ENCODE measurements around the gene ADGRF3. TPM values are rescaled to one million over a fixed set of nuclear protein-coding genes. Genes with fewer than 3 reads are reported as not detected.

Gene ADGRF3
- total and polyA plus RNA-seq, 2 of the 13 experiments (the other 11 are each of a cell fraction or from before 2014, with no cell fraction given) = 0.40 to 1.5 TPM

DNA sequence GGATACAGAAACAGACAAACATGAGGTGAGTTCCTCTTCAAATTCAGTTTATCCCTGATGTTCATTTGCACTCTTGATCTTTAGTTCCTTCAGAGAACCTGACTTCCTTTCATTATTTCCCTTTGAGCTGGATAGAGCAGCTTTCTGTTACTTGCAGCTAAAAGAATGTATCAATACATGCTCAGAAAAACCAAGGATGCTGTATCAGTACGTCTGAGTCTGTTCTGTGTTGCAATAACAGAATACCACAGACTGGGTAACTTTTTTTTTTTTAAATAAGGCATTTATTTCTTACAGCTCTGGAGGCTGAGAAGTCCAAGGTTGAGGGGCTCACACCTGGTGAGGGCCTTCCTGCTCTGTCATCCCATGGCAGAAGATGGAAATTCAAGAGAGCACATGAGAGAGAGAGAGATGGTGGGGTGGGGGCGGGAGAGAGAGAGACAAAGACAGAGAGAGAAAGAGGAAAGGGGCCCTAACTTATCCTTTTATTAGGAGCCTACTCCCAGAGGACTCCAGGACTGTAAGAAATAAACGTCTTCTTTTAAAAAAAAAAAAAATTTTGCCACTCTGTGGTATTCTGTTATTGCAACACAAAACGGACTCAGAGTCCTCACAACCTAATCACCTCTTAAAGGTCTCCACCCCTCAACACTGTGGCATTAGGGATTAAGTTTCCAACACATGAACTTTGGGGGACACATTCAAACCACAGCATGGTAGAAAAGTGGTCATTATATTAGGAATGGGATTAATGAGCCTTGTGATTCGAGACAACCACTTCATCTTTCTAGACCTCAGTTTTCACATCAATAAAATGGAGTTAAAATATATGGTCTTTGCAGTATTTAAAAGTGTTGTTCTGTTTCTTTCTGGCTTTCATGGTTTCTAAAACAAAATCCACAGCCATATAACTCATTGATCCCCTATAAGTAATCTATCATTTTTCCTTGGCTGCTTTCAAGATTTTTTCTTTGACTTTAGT is 19.0 kb downstream of the ADGRF3 start:
- BruUV-seq (replicated peaks) = no TSS peak
- Histone ChIP-seq H3K4me1 (ENCODE audit: insufficient read depth, low read length) (peaks cover 46% of the 10 kb centered on the region), H3K9me3 (ENCODE audit: low read length) (no peaks in the 10 kb centered on the region), H3K79me2 (ENCODE audit: insufficient read depth, low read length) (no peaks in the 10 kb centered on the region), H3K27me3 (ENCODE audit: control insufficient read depth in 1 of 2, insufficient read depth in 2 of 2, low read length in 2 of 2) (no peaks in the 10 kb centered on the region; a peak in 1 of 5 replicates), H3K4me2 (ENCODE audit: low read depth, low read length) (no peak overlapping the region), H3K36me3 (replicated peaks in 1 of 2; ENCODE audit: control insufficient read depth in 1 of 2, insufficient read depth in 2 of 2, low read length in 2 of 2) (no peaks in the 10 kb centered on the region), H4K20me1 (ENCODE audit: insufficient read depth, low read length) (no peaks in the 10 kb centered on the region), H3K27ac (ENCODE audit: extremely low read length, insufficient read depth, low read length) (no peak overlapping the region), H3K9ac (ENCODE audit: insufficient read depth, low read depth, low read length) (no peak overlapping the region), H2AFZ (ENCODE audit: low read length) (no peak overlapping the region), H3K4me3 (replicated peaks in 1 of 3; ENCODE audit: insufficient read depth in 1 of 3, low read depth in 2 of 3, low read length in 3 of 3) (no peak overlapping the region)
- POLR2A ChIA-PET = interaction anchor here (1.6 kb wide), 1 partner anchor 18 kb away, joined by 4 read pairs; the partner anchor contains the start of gene SELENOI
- intact Hi-C loops (cut with micrococcal nuclease; ENCODE audit: unreplicated experiment) = loop anchor here (5.0 kb wide), 1 partner anchor 155 kb away; the partner anchor contains the start of gene GAREM2
- DNase-seq (ENCODE audit: low spot score) = no peak
- in situ Hi-C loops (cut with HindIII; ENCODE audit: extremely low pct_ligation_motif_present, low pct_unique_long_range_greater_than_20kb) = loop anchor here (25.0 kb wide), 1 partner anchor 340 kb away; the partner anchor contains the start of gene KIF3C
- no peak for FAIRE-seq
- 7% methylated on average over 5 of the region's 5 CpGs for WGBS (ENCODE audit: low lambda C conversion rate)
- ATAC-seq = no peak
- CTCF ChIA-PET (ENCODE audit: low intra/inter-chr PET ratio, low total read pairs) = no interaction called here
- no peak for TF ChIP-seq ZNF282 (IDR thresholded peaks at IDR 0.05; ENCODE audit: partially characterized antibody)
- TF ChIP-seq, protein P1, sequence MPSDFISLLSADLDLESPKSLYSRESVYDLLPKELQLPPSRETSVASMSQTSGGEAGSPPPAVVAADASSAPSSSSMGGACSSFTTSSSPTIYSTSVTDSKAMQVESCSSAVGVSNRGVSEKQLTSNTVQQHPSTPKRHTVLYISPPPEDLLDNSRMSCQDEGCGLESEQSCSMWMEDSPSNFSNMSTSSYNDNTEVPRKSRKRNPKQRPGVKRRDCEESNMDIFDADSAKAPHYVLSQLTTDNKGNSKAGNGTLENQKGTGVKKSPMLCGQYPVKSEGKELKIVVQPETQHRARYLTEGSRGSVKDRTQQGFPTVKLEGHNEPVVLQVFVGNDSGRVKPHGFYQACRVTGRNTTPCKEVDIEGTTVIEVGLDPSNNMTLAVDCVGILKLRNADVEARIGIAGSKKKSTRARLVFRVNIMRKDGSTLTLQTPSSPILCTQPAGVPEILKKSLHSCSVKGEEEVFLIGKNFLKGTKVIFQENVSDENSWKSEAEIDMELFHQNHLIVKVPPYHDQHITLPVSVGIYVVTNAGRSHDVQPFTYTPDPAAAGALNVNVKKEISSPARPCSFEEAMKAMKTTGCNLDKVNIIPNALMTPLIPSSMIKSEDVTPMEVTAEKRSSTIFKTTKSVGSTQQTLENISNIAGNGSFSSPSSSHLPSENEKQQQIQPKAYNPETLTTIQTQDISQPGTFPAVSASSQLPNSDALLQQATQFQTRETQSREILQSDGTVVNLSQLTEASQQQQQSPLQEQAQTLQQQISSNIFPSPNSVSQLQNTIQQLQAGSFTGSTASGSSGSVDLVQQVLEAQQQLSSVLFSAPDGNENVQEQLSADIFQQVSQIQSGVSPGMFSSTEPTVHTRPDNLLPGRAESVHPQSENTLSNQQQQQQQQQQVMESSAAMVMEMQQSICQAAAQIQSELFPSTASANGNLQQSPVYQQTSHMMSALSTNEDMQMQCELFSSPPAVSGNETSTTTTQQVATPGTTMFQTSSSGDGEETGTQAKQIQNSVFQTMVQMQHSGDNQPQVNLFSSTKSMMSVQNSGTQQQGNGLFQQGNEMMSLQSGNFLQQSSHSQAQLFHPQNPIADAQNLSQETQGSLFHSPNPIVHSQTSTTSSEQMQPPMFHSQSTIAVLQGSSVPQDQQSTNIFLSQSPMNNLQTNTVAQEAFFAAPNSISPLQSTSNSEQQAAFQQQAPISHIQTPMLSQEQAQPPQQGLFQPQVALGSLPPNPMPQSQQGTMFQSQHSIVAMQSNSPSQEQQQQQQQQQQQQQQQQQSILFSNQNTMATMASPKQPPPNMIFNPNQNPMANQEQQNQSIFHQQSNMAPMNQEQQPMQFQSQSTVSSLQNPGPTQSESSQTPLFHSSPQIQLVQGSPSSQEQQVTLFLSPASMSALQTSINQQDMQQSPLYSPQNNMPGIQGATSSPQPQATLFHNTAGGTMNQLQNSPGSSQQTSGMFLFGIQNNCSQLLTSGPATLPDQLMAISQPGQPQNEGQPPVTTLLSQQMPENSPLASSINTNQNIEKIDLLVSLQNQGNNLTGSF (CRISPR knock-in tag; IDR thresholded peaks at IDR 0.05) = no peak
- TF ChIP-seq GABPB1 (CRISPR knock-in tag; IDR thresholded peaks at IDR 0.05) = no peak
- TF ChIP-seq, protein P2, sequence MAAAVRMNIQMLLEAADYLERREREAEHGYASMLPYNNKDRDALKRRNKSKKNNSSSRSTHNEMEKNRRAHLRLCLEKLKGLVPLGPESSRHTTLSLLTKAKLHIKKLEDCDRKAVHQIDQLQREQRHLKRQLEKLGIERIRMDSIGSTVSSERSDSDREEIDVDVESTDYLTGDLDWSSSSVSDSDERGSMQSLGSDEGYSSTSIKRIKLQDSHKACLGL (CRISPR knock-in tag; IDR thresholded peaks at IDR 0.05) = no peak
- no peak for TF ChIP-seq MEIS2 (CRISPR knock-in tag; IDR thresholded peaks at IDR 0.05)
- TF ChIP-seq, protein P3, sequence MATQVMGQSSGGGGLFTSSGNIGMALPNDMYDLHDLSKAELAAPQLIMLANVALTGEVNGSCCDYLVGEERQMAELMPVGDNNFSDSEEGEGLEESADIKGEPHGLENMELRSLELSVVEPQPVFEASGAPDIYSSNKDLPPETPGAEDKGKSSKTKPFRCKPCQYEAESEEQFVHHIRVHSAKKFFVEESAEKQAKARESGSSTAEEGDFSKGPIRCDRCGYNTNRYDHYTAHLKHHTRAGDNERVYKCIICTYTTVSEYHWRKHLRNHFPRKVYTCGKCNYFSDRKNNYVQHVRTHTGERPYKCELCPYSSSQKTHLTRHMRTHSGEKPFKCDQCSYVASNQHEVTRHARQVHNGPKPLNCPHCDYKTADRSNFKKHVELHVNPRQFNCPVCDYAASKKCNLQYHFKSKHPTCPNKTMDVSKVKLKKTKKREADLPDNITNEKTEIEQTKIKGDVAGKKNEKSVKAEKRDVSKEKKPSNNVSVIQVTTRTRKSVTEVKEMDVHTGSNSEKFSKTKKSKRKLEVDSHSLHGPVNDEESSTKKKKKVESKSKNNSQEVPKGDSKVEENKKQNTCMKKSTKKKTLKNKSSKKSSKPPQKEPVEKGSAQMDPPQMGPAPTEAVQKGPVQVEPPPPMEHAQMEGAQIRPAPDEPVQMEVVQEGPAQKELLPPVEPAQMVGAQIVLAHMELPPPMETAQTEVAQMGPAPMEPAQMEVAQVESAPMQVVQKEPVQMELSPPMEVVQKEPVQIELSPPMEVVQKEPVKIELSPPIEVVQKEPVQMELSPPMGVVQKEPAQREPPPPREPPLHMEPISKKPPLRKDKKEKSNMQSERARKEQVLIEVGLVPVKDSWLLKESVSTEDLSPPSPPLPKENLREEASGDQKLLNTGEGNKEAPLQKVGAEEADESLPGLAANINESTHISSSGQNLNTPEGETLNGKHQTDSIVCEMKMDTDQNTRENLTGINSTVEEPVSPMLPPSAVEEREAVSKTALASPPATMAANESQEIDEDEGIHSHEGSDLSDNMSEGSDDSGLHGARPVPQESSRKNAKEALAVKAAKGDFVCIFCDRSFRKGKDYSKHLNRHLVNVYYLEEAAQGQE (IDR thresholded peaks at IDR 0.05; ENCODE audit: borderline replicate concordance in 1 of 2, low read depth in 1 of 2, low read length in 2 of 2) = no peak
- no peak for TF ChIP-seq ZFP62 (CRISPR knock-in tag; IDR thresholded peaks at IDR 0.05)
- no peak for TF ChIP-seq ZNF878 (CRISPR knock-in tag; IDR thresholded peaks at IDR 0.05)
- no peak for TF ChIP-seq KLF6 (CRISPR knock-in tag; IDR thresholded peaks at IDR 0.05)
- TF ChIP-seq, protein P4, sequence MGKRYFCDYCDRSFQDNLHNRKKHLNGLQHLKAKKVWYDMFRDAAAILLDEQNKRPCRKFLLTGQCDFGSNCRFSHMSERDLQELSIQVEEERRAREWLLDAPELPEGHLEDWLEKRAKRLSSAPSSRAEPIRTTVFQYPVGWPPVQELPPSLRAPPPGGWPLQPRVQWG (CRISPR knock-in tag; IDR thresholded peaks at IDR 0.05; ENCODE audit: borderline replicate concordance, low read depth) = no peak
- no peak for TF ChIP-seq CHD4 (IDR thresholded peaks at IDR 0.05; ENCODE audit: borderline replicate concordance, low read length)
